NCI-H128 (cell line): Measurements from ENCODE around the gene ANO3.

ENCODE experiments used
- DNase-seq: peaks from one replicate; lab custom pipeline; 2025; ENCODE audit not compliant: unreplicated experiment; lab: John Stamatoyannopoulos, UW

Gene ANO3

GRCh38 chr11:26353010-26353409 lies 21.1 kb downstream of the ANO3 start:
- DNase-seq, result no peak

GRCh38 chr11:26359055-26359454 lies 27.1 kb downstream of the ANO3 start:
- no peak for DNase-seq

GRCh38 chr11:26365284-26365683 lies 33.4 kb downstream of the ANO3 start:
- no peak for DNase-seq

DNA sequence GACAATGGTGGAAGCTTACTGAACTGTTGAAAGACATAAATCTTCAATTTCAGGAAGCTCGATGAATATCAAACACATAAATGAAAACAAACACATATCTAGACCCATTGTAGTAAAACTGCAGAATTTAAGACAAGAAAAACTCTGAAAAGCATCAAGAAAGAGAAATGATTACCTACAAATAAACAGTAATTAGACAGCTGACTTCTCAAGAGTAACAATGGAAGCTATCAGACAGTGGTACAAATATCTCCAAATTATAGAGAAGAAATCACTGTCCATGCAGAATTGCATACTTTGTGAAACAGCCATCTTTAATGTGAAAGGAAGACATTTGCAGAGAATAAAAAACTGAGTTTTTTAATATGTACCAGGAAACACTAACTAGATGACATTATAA lies 45.7 kb downstream of the ANO3 start:
- no peak for DNase-seq

GRCh38 chr11:26399336-26399735 lies 67.4 kb downstream of the ANO3 start:
- DNase-seq, result no peak

DNA sequence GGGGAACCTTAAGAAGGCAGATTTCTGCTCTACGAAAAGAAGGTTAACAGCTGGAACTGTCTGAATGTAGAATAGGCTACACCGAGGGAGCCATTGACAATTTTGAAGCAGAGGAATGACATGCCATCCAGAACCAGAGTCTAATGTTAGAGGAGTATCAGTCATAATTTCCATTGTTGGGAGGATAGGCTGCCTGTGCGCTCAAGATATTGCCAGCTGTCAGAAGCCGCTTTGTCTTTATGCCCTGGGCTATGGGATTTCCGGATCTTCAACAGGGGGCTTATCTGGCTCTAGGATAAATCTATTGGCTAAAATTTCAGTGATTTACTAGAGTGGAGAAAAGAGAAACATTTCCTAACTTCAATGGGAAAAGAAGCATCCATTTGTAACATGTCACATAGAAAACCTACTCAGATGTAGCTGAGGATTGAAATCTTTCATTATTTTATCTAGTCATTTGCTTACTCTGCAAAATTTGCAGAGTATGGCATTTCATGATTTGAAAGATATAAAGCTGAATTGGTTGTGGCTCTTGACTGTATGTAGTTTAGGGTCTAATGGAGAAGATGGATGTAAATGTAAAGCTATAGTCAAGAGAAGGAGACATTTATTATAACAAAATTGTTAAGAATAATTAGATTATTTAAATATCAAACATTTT lies 78.9 kb downstream of the ANO3 start:
- DNase-seq, result no peak

DNA sequence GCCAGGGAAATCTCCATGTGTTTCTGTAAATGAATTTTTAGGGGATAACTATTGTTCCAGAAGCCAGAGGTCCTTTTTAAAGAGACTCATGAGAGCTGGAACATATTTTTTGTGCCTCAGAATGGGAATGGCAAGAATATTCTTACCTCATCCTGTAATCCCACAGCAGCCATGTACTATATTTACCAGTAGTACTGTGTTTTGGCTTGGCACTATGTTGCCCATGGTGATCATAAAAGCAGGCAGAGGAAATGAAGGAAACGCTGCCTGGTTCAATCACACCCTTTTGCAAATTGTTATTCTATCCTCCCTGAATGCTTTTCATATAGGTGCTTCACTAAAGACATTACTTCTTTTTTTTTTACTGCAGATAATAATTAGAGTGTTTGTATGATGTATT lies 81.0 kb downstream of the ANO3 start:
- no peak for DNase-seq

GRCh38 chr11:26418386-26418912 lies 86.5 kb downstream of the ANO3 start:
- no peak for DNase-seq

GRCh38 chr11:26420331-26420730 lies 88.4 kb downstream of the ANO3 start:
- DNase-seq, result no peak

DNA sequence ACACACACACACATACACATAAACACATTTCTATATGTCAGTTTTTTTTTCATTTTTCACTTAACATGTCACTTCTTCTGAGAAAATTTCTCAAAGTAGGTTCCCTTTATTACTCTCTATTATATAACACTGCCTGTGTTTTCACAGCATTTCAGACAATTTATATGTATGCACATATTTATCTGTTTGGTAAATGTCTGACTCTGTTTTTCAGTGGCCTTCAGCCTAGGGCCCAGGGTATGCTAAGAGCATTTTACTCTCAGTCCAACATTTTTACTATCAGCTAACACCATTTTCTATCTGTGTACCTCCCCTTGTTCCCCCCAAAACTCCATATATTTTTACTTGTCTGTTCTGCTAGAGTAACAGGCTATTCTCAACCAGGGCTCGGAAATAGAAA lies 92.3 kb downstream of the ANO3 start:
- DNase-seq, result no peak

GRCh38 chr11:26439854-26440253 lies 107.9 kb downstream of the ANO3 start:
- no peak for DNase-seq

DNA sequence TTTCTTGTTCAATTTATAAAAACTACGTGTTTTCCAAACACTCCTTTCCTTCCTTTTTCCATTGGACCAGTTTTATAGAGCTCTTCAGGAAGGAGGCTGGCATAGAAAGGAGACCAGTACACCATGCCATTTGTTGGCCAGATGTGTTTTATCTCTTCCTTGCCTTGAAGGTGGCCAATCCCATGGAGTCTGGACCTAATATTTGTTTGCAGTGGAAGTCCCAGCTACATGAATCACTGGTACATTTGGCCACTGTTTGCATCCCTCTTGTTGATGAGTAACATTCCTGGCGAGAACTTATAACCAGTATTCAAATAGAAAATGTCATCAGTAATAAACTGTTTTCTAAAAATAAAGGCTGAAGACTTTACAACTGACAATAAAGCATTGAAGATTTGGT lies 110.2 kb downstream of the ANO3 start:
- no peak for DNase-seq

DNA sequence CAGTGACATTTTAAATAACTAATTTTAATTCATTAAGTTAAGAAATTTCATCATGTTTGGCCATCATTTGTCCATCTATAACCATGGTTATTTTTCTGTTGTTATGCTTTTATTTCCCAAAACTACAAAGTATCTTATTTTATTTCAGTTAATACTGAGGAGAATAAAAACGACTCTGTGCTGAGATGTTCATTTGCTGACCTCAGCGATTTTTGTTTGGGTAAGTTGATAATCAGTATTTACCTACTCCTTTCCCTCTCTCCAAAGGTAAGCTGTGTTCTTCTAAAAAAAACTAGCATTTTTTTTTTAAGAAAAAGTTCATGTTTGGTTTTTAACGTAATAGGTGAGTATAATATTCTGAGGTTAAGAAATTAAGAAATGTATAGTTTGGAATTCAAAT lies 111.7 kb downstream of the ANO3 start:
- DNase-seq, result no peak

DNA sequence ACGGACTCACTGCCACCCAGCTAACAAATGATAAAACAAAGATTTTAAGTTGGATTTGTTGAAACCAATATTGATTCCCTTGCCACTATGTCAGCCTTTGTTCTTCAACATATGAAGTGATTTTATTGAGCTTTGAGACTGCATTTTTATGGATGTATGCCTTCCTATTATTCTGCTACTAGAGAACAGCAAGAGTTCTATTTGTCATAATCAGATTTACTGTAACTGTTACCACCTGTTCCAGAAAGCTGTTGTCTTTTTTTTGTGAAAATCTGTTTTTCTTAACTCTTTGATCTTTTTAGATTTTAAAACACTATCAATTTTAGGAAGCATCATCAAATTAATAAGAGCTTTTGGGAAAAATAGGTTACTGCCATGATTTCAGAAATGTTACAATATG lies 125.7 kb downstream of the ANO3 start:
- no peak for DNase-seq

- no peak for DNase-seq
Measured at GRCh38 chr11:26465274-26465673, 133.3 kb downstream of the ANO3 start.

GRCh38 chr11:26467506-26467905 lies 135.6 kb downstream of the ANO3 start:
- DNase-seq, result no peak

DNA sequence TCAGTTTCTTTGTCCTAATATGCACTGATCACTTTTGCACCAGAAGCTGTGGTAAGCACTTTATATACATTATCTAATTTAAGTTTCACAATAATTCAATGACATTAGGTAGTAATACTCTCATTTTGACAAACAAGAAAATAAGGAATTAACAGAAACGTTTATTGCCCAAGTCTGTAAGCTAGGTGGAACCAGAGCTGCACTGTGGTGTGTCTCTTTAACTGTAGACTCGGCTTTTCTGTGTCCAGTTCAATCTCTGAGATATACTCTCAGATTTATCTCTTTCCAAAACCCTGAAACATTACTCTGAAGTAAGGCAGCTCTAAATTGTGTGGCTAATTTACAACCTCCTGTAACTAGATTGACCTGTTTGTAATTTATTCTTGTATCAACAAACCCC lies 139.1 kb downstream of the ANO3 start:
- DNase-seq, result no peak

DNA sequence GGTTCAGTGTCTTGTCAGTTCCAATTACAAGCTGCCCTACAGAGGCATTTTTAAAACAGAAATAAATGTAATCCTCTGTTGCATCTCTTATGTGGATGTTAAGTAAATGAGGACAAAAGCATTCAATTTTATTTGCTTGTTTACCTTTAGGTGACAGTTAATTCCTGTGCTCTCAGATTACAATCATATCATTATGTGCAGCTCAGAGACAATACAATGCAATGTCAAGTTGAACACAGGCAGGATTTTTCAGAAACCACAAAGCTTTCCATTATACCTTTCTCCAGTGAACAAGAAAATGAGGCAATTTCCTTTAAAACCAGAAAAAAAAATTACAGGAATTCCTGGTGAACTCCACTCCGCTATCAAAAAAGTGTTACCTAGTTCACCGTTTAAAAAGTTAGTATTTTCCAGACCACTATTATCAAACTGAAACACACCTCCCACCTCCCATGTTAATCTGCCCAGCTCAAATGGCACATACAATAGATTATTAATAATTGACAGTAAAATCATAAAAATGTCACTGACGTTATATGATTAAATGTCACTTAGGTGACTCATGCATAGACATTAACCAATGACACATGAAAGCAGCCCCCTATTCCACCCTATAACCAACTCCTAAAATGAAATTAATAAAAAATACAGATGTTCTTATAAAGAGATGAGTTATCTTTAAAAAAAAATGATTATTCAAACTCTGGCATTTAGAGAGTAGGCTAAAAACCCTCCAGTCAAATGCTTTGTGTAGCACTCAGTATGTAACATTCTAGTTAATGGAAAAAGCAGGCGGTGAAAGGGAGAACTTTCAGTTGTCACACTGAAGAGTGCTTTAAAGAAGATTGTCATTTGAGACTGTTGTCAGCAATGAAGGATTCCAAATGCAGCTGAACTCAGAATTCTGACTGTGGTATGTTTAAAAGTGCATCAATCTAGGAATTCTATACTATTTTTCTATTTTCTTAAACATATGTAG lies 141.6 kb downstream of the ANO3 start:
- DNase-seq, result no peak

DNA sequence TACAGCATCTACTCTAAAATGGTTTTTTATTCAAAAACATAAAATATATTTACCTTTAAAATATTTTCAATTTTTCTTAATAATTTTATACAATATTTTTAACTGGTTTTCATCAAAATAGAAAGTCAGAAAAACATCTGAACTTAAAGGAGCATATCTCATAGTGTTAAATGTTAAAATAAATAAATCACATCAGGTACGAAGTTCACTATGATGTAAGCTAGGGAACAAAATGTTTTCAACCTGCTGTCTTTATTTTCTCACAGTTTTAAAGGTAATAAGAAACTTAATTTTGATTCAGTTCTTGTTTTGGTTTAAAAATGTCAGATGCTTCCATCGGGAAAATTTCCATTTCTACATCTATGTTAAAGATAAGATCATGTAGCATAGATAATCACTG lies 142.5 kb downstream of the ANO3 start:
- no peak for DNase-seq

GRCh38 chr11:26477396-26477795 lies 145.5 kb downstream of the ANO3 start:
- DNase-seq, result no peak

GRCh38 chr11:26478710-26479109 lies 146.8 kb downstream of the ANO3 start:
- no peak for DNase-seq

DNA sequence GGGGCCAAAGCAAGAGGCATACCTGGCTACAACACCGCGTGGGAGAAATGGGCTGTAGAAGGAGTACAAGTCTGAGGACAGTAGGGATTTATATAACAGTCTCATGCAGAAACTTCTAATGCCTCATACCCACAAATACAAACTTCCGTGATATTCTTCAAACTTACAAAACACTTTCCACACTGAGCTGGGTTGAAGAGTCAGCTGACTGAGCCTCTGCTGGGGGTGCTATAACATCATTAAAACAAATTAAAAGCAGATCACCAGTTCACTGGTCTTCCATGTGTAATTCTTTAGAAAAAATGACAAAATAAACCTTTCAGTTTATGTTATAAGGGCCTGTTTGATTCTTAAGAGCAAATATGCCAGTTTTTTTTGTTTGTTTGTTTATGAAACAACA lies 148.1 kb downstream of the ANO3 start:
- DNase-seq, result no peak
